HepG2 (cell line): Measurements from ENCODE around the gene DTNA. TPM values are rescaled to one million over a fixed set of nuclear protein-coding genes. Genes with fewer than 3 reads are reported as not detected.
A peak's percentile ranks its signal among the peaks of the same experiment; 100 is the strongest.

Experiments
- ADNP ChIP-seq: sonication (generic); formaldehyde crosslinking; IDR thresholded peaks from 2 replicates; pipeline ENCODE4 v1.4.0; 2020; ENCODE audit warnings: missing genetic modification reagents
- ARID3A ChIP-seq: IDR thresholded peaks from 2 replicates; pipeline ENCODE4 v1.6.1; 2012; ENCODE audit warnings: low read depth, low read length, improper control_type of control experiment
- ATF7 ChIP-seq, 2 experiments: fragments of 450-650 bp in 1 of 2; sonication (generic) in 1 of 2; formaldehyde crosslinking in 1 of 2; IDR thresholded peaks; 2 replicates each; pipeline versions ENCODE4 v1.4.0 to v1.6.1; 2016 to 2020; ENCODE audit warnings: antibody characterized with exemption in 1 of 2, mild to moderate bottlenecking in 1 of 2, missing genetic modification reagents in 1 of 2
- CHD2 ChIP-seq: IDR thresholded peaks from 2 replicates; pipeline ENCODE4 v1.6.1; 2011; ENCODE audit warnings: low read depth, low read length, improper control_type of control experiment
- CREB3 ChIP-seq: sonication (generic); formaldehyde crosslinking; IDR thresholded peaks from 2 replicates; pipeline ENCODE4 v1.5.0; 2020; ENCODE audit warnings: missing genetic modification reagents
- FOXP1 ChIP-seq, 2 experiments: fragments of 450-650 bp in 1 of 2; IDR thresholded peaks; 2 replicates each; pipeline ENCODE4 v1.6.1; 2017 to 2018; ENCODE audit warnings: antibody characterized with exemption in 1 of 2
- HNF4G ChIP-seq, 2 experiments: sonication (generic) in 1 of 2; formaldehyde crosslinking in 1 of 2; IDR thresholded peaks; 2 replicates each; pipeline versions ENCODE4 v1.4.0 to v1.6.1; 2011 to 2020; ENCODE audit warnings: borderline replicate concordance in 2 of 2, low read depth in 2 of 2, mild to moderate bottlenecking in 2 of 2, low read length in 1 of 2, missing genetic modification reagents in 1 of 2, moderate library complexity in 1 of 2
- HNRNPL ChIP-seq: fragments of 200-400 bp; formaldehyde crosslinking; IDR thresholded peaks from 2 replicates; pipeline ENCODE4 v1.6.1; 2017; ENCODE audit warnings: mild to moderate bottlenecking, low read depth, low read length
- IRX3 ChIP-seq: sonication (generic); formaldehyde crosslinking; IDR thresholded peaks from 2 replicates; pipeline ENCODE4 v1.8.1; 2023; ENCODE audit warnings: mild to moderate bottlenecking, low read depth, missing genetic modification reagents, borderline replicate concordance
- KDM5B ChIP-seq: sonication (generic); formaldehyde crosslinking; IDR thresholded peaks from 2 replicates; pipeline ENCODE4 v1.4.0; 2020; ENCODE audit warnings: missing genetic modification reagents, mild to moderate bottlenecking, borderline replicate concordance
- MXD4 ChIP-seq: IDR thresholded peaks from 2 replicates; pipeline ENCODE4 v1.6.1; 2016; ENCODE audit warnings: mild to moderate bottlenecking, missing biosample characterization, missing genetic modification reagents
- RARG ChIP-seq: sonication (generic); formaldehyde crosslinking; IDR thresholded peaks from 2 replicates; pipeline ENCODE4 v1.4.0; 2020; ENCODE audit warnings: low read depth, mild to moderate bottlenecking, missing genetic modification reagents
- RORA ChIP-seq: sonication (generic); formaldehyde crosslinking; IDR thresholded peaks from 2 replicates; pipeline ENCODE4 v1.5.0; 2020; ENCODE audit warnings: mild to moderate bottlenecking, missing genetic modification reagents, moderate library complexity
- SOX5 ChIP-seq: IDR thresholded peaks from 2 replicates; pipeline ENCODE4 v1.6.1; 2016; ENCODE audit warnings: borderline replicate concordance
- SSRP1 ChIP-seq: IDR thresholded peaks from 2 replicates; pipeline ENCODE4 v1.6.1; 2016; ENCODE audit warnings: control low read depth
- ZBTB20 ChIP-seq: sonication (generic); formaldehyde crosslinking; IDR thresholded peaks from 2 replicates; pipeline ENCODE4 v1.8.1; 2023; ENCODE audit warnings: missing genetic modification reagents, low read depth, mild to moderate bottlenecking, borderline replicate concordance
- ZC3H4 ChIP-seq: sonication (generic); formaldehyde crosslinking; IDR thresholded peaks from 2 replicates; pipeline ENCODE4 v1.4.0; 2020; ENCODE audit warnings: missing genetic modification reagents, borderline replicate concordance
- ZIK1 ChIP-seq: sonication (generic); formaldehyde crosslinking; IDR thresholded peaks from 2 replicates; pipeline ENCODE4 v1.5.0; 2020; ENCODE audit warnings: mild to moderate bottlenecking, low read depth, missing genetic modification reagents, borderline replicate concordance
- ZNF136 ChIP-seq: sonication (generic); formaldehyde crosslinking; IDR thresholded peaks from 2 replicates; pipeline ENCODE4 v1.8.1; 2022; ENCODE audit warnings: low read depth, mild to moderate bottlenecking, moderate library complexity, missing genetic modification reagents
- ZNF430 ChIP-seq: sonication (generic); formaldehyde crosslinking; IDR thresholded peaks from 2 replicates; pipeline ENCODE4 v1.9.0; 2021; ENCODE audit warnings: mild to moderate bottlenecking, missing genetic modification reagents
- ZNF550 ChIP-seq: sonication (generic); formaldehyde crosslinking; IDR thresholded peaks from 2 replicates; pipeline ENCODE4 v1.4.0; 2020; ENCODE audit warnings: mild to moderate bottlenecking, missing genetic modification reagents, borderline replicate concordance
- ZNF598 ChIP-seq: sonication (generic); formaldehyde crosslinking; IDR thresholded peaks from 2 replicates; pipeline ENCODE4 v1.5.1; 2020; ENCODE audit warnings: mild to moderate bottlenecking, missing genetic modification reagents, borderline replicate concordance
- ZNF616 ChIP-seq: sonication (generic); formaldehyde crosslinking; IDR thresholded peaks from 2 replicates; pipeline ENCODE4 v1.5.0; 2020; ENCODE audit warnings: low read depth, mild to moderate bottlenecking, missing genetic modification reagents
- ZNF772 ChIP-seq: sonication (generic); formaldehyde crosslinking; IDR thresholded peaks from 2 replicates; pipeline ENCODE4 v1.5.0; 2020; ENCODE audit warnings: mild to moderate bottlenecking, missing genetic modification reagents
- ZNF790 ChIP-seq: sonication (generic); formaldehyde crosslinking; IDR thresholded peaks from 2 replicates; pipeline ENCODE4 v1.8.0; 2022; ENCODE audit warnings: missing genetic modification reagents, mild to moderate bottlenecking, borderline replicate concordance
- ZSCAN5A ChIP-seq: sonication (generic); formaldehyde crosslinking; IDR thresholded peaks from 2 replicates; pipeline ENCODE4 v1.8.0; 2022; ENCODE audit warnings: mild to moderate bottlenecking, missing genetic modification reagents, borderline replicate concordance
- polyA plus RNA-seq, 8 experiments: library from polyadenylated mRNA; depleted of rRNA in 3 of 8; stranded (reverse) in 7 of 8; unstranded in 1 of 8; fragments of >200 nt; fragmentation: Illumina TruSeq in 4 of 8; extraction: Trizol in 4 of 8; gene quantifications; 2 replicates each; pipeline versions ENCODE4 v1.2.1 to v1.2.3, GENCODE V29; 2011 to 2016; ENCODE audit warnings: low read depth in 4 of 8, missing spikeins in 1 of 8, mixed read lengths in 1 of 8; ENCODE audit not compliant: insufficient read depth in 1 of 8
- total RNA-seq, 5 experiments: library from RNA; depleted of rRNA; stranded (reverse); fragments of >200 nt; fragmentation: Illumina TruSeq; extraction: Trizol; gene quantifications; 2 replicates each; pipeline ENCODE4 v1.2.3, GENCODE V29; 2016; ENCODE audit warnings: low read depth in 1 of 5

The DTNA gene
- total and polyA plus RNA-seq, 2 of the 13 experiments (the other 11 are each of a cell fraction or from before 2014, with no cell fraction given) = 8.5 to 29.0 TPM

- TF ChIP-seq CREB3 (no peak), SSRP1 (CRISPR knock-in tag) (no peak), ZNF598 (CRISPR knock-in tag) (no peak), HNF4G (IDR thresholded peaks at IDR 0.05; ENCODE audit: borderline replicate concordance, low read depth, low read length) (peak; percentile 91), HNF4G (CRISPR knock-in tag; IDR thresholded peaks at IDR 0.05; ENCODE audit: borderline replicate concordance, low read depth) (peak; percentile 80; the same call in 1 of the 2 replicates), ZNF790 (CRISPR knock-in tag) (no peak), MXD4 (CRISPR knock-in tag) (no peak), ZNF616 (no peak), ZNF136 (CRISPR knock-in tag) (no peak), SOX5 (peak; percentile 71; the same call in 1 of the 2 replicates), ADNP (CRISPR knock-in tag) (no peak), ZNF772 (CRISPR knock-in tag) (no peak), FOXP1 (IDR thresholded peaks at IDR 0.05) (no peak), FOXP1 (CRISPR knock-in tag; IDR thresholded peaks at IDR 0.05) (no peak), KDM5B (no peak), RORA (no peak), ARID3A (no peak; the same call in 1 of the 2 replicates), ZBTB20 (peak; percentile 73), ZC3H4 (no peak), CHD2 (no peak), RARG (CRISPR knock-in tag) (no peak), ZIK1 (no peak), ZNF430 (peak; percentile 60; the same call in 1 of the 2 replicates), ATF7 (IDR thresholded peaks at IDR 0.05) (peak; percentile 52), ATF7 (CRISPR knock-in tag; IDR thresholded peaks at IDR 0.05) (peak; percentile 81; the same call in 1 of the 2 replicates), ZNF550 (CRISPR knock-in tag) (no peak), IRX3 (CRISPR knock-in tag) (no peak), ZSCAN5A (CRISPR knock-in tag) (peak; percentile 62; the same call in 1 of the 2 replicates), HNRNPL (no peak)
Measured at GRCh38 chr18:34928088-34928753, 218.1 kb downstream of the DTNA start (continued).
